Lower leg skin (tissue), 3 donors: ENCODE measurements around the gene MAP7D2.

ENCODE experiments used
- CTCF ChIP-seq, 3 donors: fragments of 450-650 bp; IDR thresholded peaks; one replicate each; pipeline ENCODE4 v1.5.1; 2016; ENCODE audit warnings: antibody characterized with exemption in 3 of 3, mild to moderate bottlenecking in 3 of 3, moderate library complexity in 2 of 3
- POLR2A ChIP-seq, 2 donors: fragments of 450-650 bp; IDR thresholded peaks; one replicate each; pipeline ENCODE4 v1.6.1; 2016 to 2017; ENCODE audit warnings: antibody characterized with exemption in 2 of 2, mild to moderate bottlenecking in 1 of 2, moderate library complexity in 1 of 2

- TF ChIP-seq CTCF (IDR thresholded peaks at IDR 0.05) (no peak), POLR2A (IDR thresholded peaks at IDR 0.05) (no peak)
These were observed 27.8 kb upstream of the MAP7D2 start for GRCh38 chrX:20144491-20144890.
